Liver (tissue), 9 donors: ENCODE measurements around the gene NXPE3. TPM values are rescaled to one million over a fixed set of nuclear protein-coding genes. Genes with fewer than 3 reads are reported as not detected.

Experiments
- DNase-seq: peaks from one replicate; pipeline ENCODE4 v3.0.0-alpha.2; 2017; ENCODE audit warnings: low spot score
- H3K27ac ChIP-seq, 2 donors: one replicate each; pipeline ENCODE4 v1.7.0; 2013; ENCODE audit warnings: inconsistent platforms in 2 of 2, low read length in 2 of 2, control low read depth in 1 of 2, low read depth in 1 of 2, mild to moderate bottlenecking in 1 of 2
- H3K27me3 ChIP-seq, 4 donors: one replicate each; pipeline versions ENCODE4 v1.6.1 to v1.7.0; 2013; ENCODE audit warnings: low read length in 3 of 4, inconsistent platforms in 1 of 4, mild to moderate bottlenecking in 1 of 4, moderate library complexity in 1 of 4; ENCODE audit not compliant: control insufficient read depth in 4 of 4, insufficient read depth in 4 of 4
- H3K36me3 ChIP-seq, 4 donors: one replicate each; pipeline versions ENCODE4 v1.6.1 to v1.7.0; 2013; ENCODE audit warnings: low read length in 3 of 4, mild to moderate bottlenecking in 3 of 4, low read depth in 1 of 4, moderate library complexity in 1 of 4; ENCODE audit not compliant: control insufficient read depth in 4 of 4, insufficient read depth in 3 of 4
- H3K4me1 ChIP-seq, 4 donors: one replicate each; pipeline versions ENCODE4 v1.6.1 to v1.7.0; 2013; ENCODE audit warnings: low read length in 3 of 4, mild to moderate bottlenecking in 3 of 4, moderate library complexity in 1 of 4; ENCODE audit not compliant: control insufficient read depth in 4 of 4, insufficient read depth in 4 of 4
- H3K4me3 ChIP-seq, 3 donors: one replicate each; pipeline versions ENCODE4 v1.6.1 to v1.7.0; 2013; ENCODE audit warnings: low read length in 3 of 3, control low read depth in 1 of 3, low read depth in 1 of 3, mild to moderate bottlenecking in 1 of 3
- H3K9ac ChIP-seq, 2 donors: one replicate each; pipeline ENCODE4 v1.7.0; 2013; ENCODE audit warnings: low read length in 2 of 2, mild to moderate bottlenecking in 2 of 2, moderate library complexity in 2 of 2, control low read depth in 1 of 2, low read depth in 1 of 2
- H3K9me3 ChIP-seq, 4 donors: one replicate each; pipeline versions ENCODE4 v1.6.1 to v1.7.0; 2013; ENCODE audit warnings: low read length in 3 of 4; ENCODE audit not compliant: control insufficient read depth in 4 of 4
- CTCF ChIP-seq: fragments of 150-350 bp; IDR thresholded peaks from 2 replicates; pipeline ENCODE4 v1.5.1; 2017; ENCODE audit warnings: improper control_type of control experiment, low read depth, low read length; ENCODE audit not compliant: missing input control
- EGR1 ChIP-seq, 2 donors: IDR thresholded peaks; 2 replicates each; pipeline ENCODE4 v1.6.1; 2016 to 2018; ENCODE audit warnings: antibody characterized with exemption in 2 of 2, low read depth in 2 of 2
- FOXA1 ChIP-seq: IDR thresholded peaks from 2 replicates; pipeline ENCODE4 v1.6.1; 2016; ENCODE audit warnings: antibody characterized with exemption
- FOXA2 ChIP-seq: IDR thresholded peaks from 2 replicates; pipeline ENCODE4 v1.6.1; 2016; ENCODE audit warnings: antibody characterized with exemption
- GABPA ChIP-seq, 2 donors: IDR thresholded peaks in 1 of 2; conservative IDR thresholded peaks in 1 of 2; 2 replicates each; pipeline ENCODE4 v1.6.1; 2016; ENCODE audit warnings: antibody characterized with exemption in 2 of 2, mild to moderate bottlenecking in 1 of 2, moderate library complexity in 1 of 2
- HNF4A ChIP-seq, 2 donors: conservative IDR thresholded peaks; 2 replicates each; pipeline ENCODE4 v1.6.1; 2016; ENCODE audit warnings: antibody characterized with exemption in 2 of 2, mild to moderate bottlenecking in 2 of 2
- HNF4G ChIP-seq: IDR thresholded peaks from 2 replicates; pipeline ENCODE4 v1.6.1; 2016; ENCODE audit warnings: antibody characterized with exemption
- JUND ChIP-seq, 2 donors: IDR thresholded peaks; 2 replicates each; pipeline ENCODE4 v1.6.1; 2016; ENCODE audit warnings: antibody characterized with exemption in 2 of 2
- NR2F2 ChIP-seq: IDR thresholded peaks from 2 replicates; pipeline ENCODE4 v1.6.1; 2016; ENCODE audit warnings: antibody characterized with exemption
- RAD21 ChIP-seq, 2 donors: IDR thresholded peaks; 2 replicates each; pipeline ENCODE4 v1.6.1; 2016; ENCODE audit warnings: antibody characterized with exemption in 2 of 2, mild to moderate bottlenecking in 2 of 2
- RXRA ChIP-seq, 2 donors: IDR thresholded peaks; 2 replicates each; pipeline ENCODE4 v1.6.1; 2017 to 2018; ENCODE audit warnings: antibody characterized with exemption in 2 of 2, mild to moderate bottlenecking in 1 of 2
- SP1 ChIP-seq: IDR thresholded peaks from 2 replicates; pipeline ENCODE4 v1.6.1; 2018; ENCODE audit warnings: antibody characterized with exemption, mild to moderate bottlenecking
- TAF1 ChIP-seq: conservative IDR thresholded peaks from 2 replicates; pipeline ENCODE4 v1.6.1; 2016; ENCODE audit warnings: antibody characterized with exemption, mild to moderate bottlenecking
- YY1 ChIP-seq: IDR thresholded peaks from 2 replicates; pipeline ENCODE4 v1.6.1; 2016; ENCODE audit warnings: antibody characterized with exemption, mild to moderate bottlenecking
- ZBTB33 ChIP-seq: IDR thresholded peaks from 2 replicates; pipeline ENCODE4 v1.6.1; 2016; ENCODE audit warnings: antibody characterized with exemption
- WGBS: extraction: QIAGEN DNeasy Blood & Tissue Kit; methylation state at CpG from one replicate; pipeline ENCODE4 v1.1.7; 2013; 5-methylcytosine and 5-hydroxymethylcytosine counted together
- polyA plus RNA-seq, 2 donors: library from polyadenylated mRNA; stranded (reverse) in 1 of 2; unstranded in 1 of 2; fragments of 200-250 nt in 1 of 2; fragments of >200 nt in 1 of 2; fragmentation: Nextera tagmentation in 1 of 2; extraction: Ambion mirVana in 1 of 2; gene quantifications; one replicate each; pipeline versions ENCODE4 v1.2.1 to v1.2.3, GENCODE V29; 2013 to 2015
- total RNA-seq, 2 donors: library from RNA; depleted of rRNA; stranded (reverse); fragments of >200 nt; gene quantifications; one replicate each; pipeline ENCODE4 v1.2.3, GENCODE V29; 2014
- TF ChIP-seq, protein P1 (sequence below): IDR thresholded peaks from 2 replicates; pipeline ENCODE4 v1.6.1; 2016; ENCODE audit warnings: antibody characterized with exemption
- TF ChIP-seq, protein P2 (sequence below): IDR thresholded peaks from 2 replicates; pipeline ENCODE4 v1.6.1; 2016; ENCODE audit warnings: antibody characterized with exemption
- TF ChIP-seq, protein P3 (sequence below): IDR thresholded peaks from 2 replicates; pipeline ENCODE4 v1.6.1; 2016; ENCODE audit warnings: antibody characterized with exemption, mild to moderate bottlenecking
- donor health status: healthy.
- donor health status: healthy.
- donor health status: healthy.
- donor health status: healthy.
- donor health status: healthy.

Gene NXPE3
- total and polyA plus RNA-seq, 4 donors, result 1.1 to 2.7 (median 1.7) TPM

DNA sequence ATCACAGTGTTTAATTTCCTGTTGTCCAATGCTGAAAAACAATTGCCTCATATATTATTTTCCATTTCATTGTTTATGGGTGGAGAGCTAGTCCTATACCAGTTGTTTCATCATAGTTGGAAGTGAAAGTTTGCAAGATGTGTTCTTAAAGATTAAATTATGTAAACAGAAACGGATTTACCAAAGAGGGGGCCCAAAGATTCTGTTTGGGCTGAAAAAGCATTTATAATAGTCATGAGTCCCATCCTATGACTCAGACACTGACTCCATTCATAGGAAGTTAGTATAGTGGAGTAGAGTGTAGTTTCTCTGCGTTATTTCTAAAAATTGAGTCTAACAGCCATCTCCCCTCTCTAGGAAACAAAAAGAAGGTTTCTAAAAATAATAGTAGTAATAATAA is 94.6 kb downstream of the NXPE3 start:
- no peak for DNase-seq
- no peak overlapping the region for H3K27ac ChIP-seq
- H3K27me3 ChIP-seq, result no peaks in the 10 kb centered on the region
- WGBS, result 79% methylated on average over 2 of the region's 2 CpGs
- H3K4me1 ChIP-seq, result peaks cover 1 to 10% (median 8%) of the 10 kb centered on the region in 4 donors
- peaks cover 0 to 1% (median 0%) of the 10 kb centered on the region in 4 donors for H3K9me3 ChIP-seq
- H3K9ac ChIP-seq, result no peak overlapping the region
- no peak overlapping the region for H3K4me3 ChIP-seq
- TF ChIP-seq HNF4G (no peak), GABPA (IDR thresholded peaks at IDR 0.05 in 1 of 2, conservative IDR thresholded peaks at IDR 0.05 in 1 of 2) (no peak), RXRA (IDR thresholded peaks at IDR 0.05) (no peak), EGR1 (IDR thresholded peaks at IDR 0.05; ENCODE audit: low read depth in 2 of 2) (no peak), SP1 (no peak), CTCF (no peak), RAD21 (IDR thresholded peaks at IDR 0.05) (no peak), YY1 (no peak), ZBTB33 (no peak), JUND (IDR thresholded peaks at IDR 0.05) (no peak), TAF1 (no peak), NR2F2 (no peak), FOXA2 (no peak), FOXA1 (no peak), HNF4A (conservative IDR thresholded peaks at IDR 0.05) (no peak)
- TF ChIP-seq, protein P1, sequence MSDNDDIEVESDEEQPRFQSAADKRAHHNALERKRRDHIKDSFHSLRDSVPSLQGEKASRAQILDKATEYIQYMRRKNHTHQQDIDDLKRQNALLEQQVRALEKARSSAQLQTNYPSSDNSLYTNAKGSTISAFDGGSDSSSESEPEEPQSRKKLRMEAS, result no peak
- TF ChIP-seq, protein P2, sequence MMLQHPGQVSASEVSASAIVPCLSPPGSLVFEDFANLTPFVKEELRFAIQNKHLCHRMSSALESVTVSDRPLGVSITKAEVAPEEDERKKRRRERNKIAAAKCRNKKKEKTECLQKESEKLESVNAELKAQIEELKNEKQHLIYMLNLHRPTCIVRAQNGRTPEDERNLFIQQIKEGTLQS, result no peak
- TF ChIP-seq, protein P3, sequence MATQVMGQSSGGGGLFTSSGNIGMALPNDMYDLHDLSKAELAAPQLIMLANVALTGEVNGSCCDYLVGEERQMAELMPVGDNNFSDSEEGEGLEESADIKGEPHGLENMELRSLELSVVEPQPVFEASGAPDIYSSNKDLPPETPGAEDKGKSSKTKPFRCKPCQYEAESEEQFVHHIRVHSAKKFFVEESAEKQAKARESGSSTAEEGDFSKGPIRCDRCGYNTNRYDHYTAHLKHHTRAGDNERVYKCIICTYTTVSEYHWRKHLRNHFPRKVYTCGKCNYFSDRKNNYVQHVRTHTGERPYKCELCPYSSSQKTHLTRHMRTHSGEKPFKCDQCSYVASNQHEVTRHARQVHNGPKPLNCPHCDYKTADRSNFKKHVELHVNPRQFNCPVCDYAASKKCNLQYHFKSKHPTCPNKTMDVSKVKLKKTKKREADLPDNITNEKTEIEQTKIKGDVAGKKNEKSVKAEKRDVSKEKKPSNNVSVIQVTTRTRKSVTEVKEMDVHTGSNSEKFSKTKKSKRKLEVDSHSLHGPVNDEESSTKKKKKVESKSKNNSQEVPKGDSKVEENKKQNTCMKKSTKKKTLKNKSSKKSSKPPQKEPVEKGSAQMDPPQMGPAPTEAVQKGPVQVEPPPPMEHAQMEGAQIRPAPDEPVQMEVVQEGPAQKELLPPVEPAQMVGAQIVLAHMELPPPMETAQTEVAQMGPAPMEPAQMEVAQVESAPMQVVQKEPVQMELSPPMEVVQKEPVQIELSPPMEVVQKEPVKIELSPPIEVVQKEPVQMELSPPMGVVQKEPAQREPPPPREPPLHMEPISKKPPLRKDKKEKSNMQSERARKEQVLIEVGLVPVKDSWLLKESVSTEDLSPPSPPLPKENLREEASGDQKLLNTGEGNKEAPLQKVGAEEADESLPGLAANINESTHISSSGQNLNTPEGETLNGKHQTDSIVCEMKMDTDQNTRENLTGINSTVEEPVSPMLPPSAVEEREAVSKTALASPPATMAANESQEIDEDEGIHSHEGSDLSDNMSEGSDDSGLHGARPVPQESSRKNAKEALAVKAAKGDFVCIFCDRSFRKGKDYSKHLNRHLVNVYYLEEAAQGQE, result no peak
- H3K36me3 ChIP-seq, result no peaks in the 10 kb centered on the region
